NCI-H510A (cell line): ENCODE measurements around the gene JAZF1.

Source experiments
- DNase-seq: peaks from one replicate; lab custom pipeline; 2025; lab: John Stamatoyannopoulos, UW

JAZF1 gene

DNA sequence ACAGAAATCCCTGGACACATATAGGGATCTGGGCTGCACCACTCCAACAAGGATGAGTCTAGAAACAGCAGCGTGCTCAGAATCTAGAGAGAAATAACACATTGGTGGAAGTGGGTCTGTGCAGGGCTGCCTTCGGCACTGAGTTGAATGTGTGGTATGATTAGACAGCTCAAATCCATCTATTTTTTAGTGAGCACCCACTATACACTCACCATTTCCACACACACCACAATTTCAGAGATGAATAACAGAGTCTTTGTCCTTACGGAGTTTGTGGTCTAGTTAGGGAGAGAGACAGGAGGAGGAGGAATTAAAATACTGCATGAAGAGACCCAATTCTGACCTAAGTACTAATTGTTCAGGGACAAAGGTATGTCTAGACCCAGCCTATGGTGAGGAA, 44.2 kb downstream of the JAZF1 start:
- DNase-seq = no peak

DNA sequence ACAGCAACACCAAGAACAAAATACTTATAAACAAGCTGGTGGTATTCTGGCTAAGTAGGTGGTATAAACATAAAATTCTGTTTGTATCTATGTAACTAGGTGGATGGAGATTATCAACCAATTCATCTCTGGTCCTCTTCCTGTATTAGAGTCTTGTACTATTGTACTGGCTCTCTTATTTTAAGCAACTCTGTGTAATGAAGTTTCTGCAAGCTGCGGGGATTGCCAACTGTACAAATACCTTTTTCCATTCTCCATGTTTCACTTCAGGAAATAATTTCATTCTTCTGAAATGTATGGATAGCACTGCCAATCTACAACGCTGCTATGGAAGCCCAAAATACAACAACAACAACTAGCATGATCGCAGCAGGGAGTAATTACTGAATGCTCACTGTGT, 44.8 kb downstream of the JAZF1 start:
- DNase-seq = no peak

DNA sequence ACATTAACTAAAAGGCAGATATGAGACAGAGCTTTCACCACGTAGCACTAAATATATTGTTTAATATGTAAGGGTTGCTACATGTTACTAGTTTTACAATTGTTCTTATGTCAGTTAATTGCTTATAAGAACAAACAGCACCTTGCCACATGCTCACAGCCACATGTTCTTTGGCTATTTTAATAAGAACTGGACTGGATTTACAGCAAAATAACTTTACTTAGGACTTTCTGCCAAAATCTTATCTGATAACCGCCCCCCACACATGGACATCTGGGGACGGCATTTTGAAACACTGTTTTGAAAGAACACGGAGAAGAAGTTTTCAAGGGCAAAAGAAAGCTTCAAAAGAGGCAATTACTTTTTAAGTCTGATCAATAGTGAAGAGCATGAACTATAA, 45.3 kb downstream of the JAZF1 start:
- DNase-seq = no peak

DNA sequence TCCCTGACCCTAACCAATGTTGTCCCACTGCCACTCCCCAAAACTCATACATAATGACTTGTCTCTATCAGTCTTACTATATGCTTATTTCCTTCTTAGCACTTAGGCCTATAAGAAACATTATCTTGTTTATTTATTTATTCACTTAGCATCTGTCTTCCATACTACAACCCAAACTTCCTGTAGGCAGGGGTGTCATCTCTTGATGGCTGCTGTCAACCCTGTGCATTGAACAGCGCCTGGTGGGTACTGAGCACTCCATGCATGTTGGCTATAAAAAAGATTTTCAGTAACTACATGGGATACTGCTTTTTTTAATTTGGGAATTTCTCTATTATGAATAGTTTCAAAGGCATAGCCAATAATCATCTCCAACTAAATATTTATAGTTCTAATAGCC, 46.7 kb downstream of the JAZF1 start:
- DNase-seq = no peak

DNA sequence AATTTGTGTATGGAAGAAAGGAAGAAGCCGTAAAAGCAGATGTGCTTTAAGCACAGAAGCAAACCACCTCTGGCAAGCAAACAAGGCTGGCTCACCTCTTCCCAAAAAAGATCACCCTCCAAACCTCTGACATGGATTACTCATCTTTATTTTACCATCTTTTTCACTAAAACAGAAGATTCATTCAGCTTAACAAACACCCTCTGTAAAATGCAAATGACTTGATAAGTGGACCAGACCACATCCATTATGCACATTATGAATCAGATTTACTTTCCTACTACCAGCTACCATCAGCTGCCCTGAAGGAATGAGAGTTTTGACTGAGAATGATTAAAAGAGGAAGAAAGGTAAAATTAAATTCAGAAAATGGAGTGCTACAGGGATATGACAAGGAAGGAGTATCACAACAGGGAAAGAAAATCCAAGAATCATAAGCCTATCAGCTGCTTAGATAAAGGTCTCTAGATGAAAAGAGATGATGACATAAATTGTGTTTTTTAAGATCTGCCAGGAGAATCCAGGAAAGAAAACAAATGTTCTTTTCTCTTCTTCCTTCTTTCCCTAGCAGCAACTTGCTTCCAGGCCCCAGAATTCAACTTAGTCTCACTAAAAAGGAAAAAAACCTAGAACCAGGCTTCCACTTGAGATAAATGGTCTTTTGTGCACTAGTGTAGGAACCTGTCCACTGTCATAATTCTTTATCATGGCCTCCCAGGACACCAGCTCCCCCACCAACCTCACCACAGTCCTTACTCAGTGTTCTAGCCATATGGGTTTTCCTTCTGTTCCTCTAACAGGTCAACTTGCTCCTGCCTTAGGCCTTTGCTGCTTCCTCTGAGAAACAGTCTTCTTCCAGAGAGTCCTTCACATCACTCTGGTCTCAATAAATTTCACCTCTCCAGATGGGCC, 47.4 kb downstream of the JAZF1 start:
- no peak for DNase-seq

DNA sequence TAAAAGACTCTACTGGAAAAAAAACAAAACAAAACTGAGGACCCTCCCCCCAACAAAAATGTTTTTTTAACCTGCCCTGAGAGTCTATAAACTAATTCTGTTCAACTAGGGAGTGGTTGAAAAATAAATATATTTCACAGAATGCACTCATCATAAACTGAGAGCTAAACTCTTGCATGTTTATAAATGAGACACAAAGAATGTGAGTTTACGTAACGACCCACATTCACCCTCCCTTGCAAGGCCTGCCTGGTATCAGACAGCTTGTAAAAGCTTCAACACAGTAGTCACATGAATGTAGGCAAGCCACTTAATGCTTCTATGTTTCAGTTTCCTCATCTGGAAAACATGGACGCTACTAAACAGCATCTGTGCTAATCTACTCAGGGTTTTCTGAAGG, 50.3 kb downstream of the JAZF1 start:
- no peak for DNase-seq

DNA sequence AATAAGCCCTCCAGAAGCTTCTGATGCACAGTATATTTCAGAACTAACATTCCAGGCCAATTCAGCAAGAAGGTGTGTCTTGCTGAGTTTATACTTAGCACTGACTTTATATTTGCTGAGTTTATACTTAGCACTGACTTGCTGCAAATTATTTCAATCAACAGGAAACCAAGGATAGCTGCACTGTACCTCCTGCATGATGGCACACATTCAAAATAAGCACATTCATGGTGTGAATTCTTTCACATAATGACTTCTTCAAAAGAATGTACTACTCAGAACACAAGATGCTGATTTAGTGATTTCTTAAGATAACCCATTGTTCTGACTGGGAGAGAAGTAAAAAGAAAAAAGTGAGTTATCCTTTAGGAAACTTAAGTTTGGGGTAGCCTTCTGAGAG, 52.0 kb downstream of the JAZF1 start:
- DNase-seq = no peak

DNA sequence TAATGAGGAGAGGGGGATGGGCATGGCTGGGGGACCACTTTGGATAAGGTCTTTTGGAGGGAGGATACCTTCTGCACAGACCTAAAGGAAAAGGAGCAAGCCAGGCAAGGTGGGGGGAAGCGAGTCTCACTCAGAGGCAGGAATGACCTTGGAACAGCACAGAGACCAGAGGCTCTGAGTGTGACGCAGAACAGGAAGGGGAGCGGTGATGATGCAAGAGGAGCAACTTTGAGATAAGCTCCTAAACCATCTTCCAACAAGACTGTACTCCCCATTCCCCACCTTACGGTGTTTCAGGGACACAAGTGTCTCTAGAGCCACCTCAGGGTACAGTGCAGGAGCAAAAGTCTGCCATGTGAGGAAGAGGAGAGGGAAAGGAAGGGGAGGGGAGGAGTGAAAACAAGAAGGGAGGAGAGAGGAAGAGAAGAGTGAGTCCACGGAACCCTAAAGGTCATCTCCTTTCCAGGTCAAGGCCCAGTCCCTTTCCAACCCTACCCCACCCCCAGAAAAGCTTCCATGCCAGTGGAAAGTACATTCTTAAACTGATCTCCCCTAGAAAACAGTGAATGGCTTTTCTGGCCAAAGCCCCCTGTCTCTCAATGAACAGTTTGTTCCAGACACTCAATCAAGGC, 54.1 kb downstream of the JAZF1 start:
- DNase-seq = no peak

DNA sequence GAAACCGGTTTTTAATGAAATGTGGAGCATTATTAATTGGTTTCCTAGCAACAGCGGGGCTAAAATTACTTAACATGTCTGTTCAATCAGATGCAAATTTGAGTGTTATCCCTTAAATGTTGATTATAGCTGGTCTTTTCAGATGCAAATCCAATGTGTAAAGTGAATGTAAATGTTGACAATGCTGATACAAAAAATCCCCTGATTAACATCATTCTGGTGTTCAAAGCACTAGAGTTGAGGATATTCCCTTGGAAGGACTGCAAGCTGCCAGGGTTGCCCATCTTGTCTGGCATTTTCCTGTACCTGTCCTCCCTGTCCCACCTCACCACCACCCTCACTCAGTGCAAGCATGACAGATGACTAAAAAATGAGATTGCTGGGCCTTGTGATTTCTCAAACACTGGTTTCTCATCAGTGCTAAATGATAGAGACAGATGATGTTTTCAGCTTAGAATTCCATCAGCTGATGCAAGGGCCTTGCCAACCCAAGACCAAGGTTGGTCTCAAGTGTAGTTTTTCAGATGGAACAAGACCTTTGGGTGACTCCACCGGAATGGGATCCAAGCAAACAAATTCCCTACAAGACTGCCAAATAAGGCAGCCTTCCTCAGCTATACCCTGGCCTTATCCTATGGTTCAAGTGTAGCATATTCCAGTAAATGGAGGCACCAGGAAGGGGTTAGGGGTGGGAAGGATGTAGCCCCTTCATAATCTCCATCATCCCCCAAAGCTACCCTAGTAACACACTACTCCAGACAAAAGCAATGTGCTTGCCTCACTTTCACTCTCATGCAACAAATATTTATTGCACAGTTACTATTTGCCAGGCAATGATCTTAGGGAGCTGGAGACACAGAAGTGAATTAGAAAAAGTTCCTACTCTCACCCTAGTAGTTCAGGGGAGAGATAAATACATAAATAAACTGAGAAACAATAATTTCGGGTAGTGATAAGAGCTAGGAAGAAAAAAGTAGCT, 54.9 kb downstream of the JAZF1 start:
- DNase-seq = no peak

DNA sequence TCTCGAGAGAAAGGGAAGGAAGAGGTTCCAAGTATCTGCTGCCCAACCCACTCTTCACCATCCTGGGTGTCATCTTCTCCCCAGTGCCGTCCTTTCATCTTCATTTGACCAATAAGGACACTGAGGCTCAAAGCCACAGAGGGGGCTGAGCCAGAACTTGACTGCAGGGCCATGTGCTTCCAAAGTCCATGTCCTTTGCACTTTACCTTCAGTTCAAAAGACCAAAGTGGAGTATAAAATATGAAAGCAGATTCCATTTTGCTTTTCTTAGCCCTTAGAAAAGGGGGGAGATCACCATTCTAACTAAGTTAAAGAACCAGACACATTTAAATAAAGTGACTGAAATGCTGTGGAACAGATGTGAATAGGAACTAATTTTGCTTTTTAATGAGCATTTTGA, 56.2 kb downstream of the JAZF1 start:
- DNase-seq = no peak

DNA sequence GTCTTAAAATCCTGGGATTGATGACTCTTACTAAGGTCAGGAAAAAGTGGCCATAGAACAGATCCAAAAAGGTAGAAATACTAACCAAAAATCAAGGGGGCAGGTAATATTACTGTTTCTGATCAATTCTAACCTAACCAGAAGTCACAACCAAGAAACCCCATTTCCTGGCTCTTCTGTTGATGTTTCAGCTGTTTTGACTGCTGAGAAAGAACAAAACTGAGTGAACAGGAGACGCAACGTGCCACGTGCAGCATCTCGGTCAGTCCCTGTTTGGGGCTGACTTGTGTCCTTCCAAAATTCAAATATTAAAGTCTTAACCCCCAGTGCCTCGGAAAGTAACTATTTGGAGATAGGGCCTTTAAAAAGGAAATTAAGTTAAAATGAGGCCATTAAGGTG, 56.8 kb downstream of the JAZF1 start:
- no peak for DNase-seq

DNA sequence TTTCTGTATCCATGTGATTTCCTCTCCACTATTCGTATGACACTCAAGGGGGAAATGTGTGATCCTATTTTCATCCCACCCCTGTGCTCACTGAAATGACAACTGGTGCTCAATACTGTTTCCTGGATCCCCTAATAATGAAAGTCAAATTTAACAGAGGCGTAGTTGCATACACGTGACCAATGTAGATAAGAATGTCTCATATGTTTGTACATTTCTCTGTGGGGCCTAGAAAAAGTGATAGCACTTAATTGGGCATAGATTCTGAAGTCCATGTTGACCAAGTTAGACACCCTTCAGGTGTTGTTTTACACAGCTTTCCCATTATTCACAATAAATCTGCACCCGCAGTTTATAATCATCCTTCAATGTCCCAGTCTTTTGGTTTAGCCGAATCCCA, 59.1 kb downstream of the JAZF1 start:
- no peak for DNase-seq

DNA sequence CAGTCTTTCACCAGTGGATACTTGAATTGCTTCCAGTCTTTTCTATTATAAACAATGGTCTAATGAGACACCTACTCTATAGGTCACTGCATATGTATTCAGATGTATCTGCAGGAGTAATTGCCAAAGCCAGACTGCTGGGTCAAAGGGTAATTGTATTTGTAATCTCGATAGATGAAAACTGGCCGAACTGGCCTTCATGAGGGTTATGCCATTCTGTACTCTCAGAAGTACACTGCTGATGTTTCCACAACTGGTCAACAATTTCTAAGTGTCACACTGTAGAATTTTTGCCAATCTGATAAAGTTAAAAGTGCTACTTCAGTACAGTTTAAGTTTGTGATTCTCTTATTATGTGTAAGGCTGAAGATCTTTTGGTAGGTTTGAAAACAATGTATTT, 64.6 kb downstream of the JAZF1 start:
- no peak for DNase-seq

DNA sequence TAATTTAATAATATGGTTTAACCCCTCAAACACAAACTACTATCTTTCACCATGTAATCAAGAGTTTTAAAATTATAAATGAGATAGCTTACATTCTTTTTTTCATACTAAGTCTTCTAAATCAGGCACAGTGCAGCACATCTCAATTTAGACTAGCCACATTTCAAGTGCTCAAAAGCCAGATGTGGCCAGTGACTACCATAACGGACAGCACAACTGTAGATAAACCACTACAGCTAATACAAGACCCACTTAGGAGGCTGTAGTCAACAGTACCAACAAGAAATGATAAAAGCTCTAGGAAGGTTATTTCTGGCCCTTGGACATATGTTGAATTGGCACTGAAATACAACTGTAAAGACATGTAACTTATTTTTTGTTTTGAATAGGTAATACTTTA, 65.3 kb downstream of the JAZF1 start:
- DNase-seq = no peak

DNA sequence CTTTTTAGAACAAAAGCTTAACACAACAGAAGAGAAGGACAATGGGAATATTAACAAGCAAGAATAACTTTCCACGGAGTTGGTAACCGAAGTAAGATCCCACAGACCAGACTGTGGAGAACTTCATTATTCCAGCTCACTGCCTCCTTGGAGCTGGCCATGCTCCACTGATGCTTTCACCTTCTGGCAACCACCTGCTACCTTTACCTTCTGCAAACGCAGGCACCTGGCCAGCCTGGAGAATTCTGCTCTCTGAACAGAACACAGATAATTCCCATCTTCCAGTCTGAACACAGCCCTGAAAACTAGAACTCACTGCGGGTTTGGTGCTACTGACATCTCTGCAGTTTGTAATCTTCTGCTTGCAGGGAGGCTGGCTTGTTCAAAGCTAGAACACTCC, 66.5 kb downstream of the JAZF1 start:
- no peak for DNase-seq

DNA sequence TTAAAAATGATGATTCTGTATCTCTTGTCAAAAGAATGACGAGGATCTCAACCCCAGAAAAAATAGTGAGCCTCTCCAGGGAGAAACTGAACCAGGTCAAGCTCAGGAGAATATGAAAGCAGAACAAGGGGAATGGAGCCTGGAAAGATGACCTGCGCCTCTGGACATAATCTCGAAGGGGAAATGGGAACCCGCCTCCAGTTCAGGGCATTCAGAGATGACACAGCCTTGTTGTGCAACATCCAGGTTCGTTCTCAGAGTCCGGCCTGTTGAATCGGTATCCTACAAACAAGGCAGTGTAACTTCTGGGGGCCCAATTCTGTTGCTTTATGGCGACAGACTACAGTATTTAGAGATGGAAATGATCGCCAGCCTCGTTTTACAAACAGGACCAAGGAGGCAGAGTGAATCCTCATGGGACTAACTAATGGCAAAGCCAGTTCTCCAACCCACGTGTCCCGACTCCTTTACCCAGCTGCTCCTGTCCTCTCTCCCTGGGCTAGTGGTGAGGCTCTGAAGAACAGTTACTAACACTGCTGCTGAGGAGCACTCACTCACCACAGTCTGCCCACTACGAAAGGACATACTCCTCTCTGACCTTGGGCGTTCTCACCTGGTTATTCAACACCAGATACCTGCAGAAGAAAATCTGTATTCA, 67.6 kb downstream of the JAZF1 start:
- no peak for DNase-seq

DNA sequence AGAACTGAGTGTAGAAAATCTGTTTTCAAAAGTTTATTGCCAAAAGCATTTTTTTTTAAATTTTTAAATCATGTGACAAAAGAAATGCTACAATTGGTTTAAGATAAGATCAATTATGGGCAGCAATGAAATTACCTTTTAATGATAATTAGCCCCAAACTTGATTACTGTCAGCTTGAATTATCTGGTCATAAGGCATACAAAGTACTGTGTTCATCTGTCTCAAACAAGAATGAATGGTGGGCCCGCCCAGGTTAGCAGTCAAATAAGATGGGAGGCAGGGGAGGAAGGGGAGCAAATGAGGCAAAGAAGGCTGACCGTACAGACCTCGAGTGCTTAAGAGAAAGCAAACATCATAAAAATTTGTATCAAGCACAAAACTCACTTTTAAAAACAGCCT, 68.1 kb downstream of the JAZF1 start:
- DNase-seq = no peak

DNA sequence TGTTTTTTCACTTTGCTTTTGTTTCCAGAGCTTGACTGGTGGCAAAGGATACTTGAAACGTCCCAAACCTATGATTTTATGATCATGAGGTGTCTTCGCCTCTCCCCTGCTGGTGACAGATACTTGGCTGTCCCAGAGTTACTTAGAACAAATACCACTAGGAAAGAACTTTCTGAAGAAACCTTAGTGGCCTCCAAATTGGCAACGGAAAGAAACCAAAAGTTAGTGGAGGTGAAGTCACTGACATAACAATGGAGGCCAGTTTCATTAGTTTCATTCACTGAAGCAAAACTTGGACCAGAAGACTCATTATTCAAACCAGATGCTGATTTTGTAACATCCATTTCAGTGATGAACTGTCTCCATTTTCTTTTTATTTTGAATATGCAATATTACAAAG, 68.6 kb downstream of the JAZF1 start:
- no peak for DNase-seq

DNA sequence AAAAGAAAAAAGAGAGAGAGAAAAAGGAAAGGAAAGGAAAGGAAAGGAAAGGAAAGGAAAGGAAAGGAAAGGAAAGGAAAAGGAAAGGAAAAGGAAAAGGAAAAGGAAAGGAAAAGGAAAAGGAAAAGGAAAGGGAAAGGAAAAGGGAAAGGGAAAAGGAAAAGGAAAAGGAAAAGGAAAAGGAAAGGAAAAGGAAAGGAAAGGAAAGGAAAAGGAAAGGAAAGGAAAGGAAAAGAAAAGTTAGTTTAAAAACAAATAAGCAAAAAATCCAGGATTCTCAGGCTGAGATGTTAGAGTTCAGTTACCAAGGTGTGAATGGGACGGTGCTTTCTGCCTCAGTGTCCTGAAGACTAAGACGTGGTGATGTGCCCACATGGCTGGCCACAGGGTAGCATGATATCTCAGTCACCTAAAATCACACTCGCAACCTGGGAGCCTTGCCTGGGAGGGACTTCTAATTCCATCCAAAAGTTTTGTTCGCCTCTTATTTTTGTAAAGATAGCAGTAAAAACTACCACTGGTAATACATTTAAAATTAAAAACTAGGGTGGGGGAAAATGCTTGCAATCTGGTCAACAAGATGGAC, 70.1 kb downstream of the JAZF1 start:
- DNase-seq = no peak

DNA sequence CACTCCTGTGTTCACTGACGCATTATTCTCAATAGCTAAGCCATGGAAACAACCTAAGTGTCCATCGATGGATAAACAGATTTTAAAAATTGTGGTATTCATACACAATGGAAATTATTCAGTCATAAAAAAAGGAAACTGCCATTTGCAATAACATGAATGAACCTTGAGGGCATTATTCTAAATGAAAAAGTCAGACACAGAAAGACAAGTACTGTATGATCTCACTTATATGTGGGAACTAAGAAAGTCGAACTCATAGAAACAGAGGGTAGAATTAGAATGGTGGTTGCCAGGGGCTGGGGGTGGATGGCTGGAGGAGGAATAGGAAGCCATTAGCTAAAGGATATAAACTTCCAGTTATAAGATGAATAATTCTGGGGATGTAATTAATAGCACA, 71.8 kb downstream of the JAZF1 start:
- DNase-seq = no peak

DNA sequence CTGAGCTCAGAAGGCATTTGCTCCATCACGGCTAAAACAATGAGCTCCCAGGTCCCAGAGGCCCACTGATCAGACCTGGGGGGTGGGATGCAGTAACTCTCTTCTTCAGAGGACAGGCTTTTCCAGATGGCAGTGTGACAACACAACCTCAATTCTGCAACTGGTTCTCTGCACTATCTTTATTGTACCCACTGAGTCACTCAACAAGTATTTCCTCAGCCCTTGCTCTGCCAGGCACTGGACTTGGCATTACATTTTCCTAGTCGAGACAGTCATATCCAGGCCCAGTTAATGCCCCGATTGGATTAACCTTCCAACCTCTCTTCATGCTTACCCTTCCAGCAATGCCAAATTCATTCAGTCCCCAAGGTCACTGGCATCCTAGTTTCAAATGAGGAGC, 72.6 kb downstream of the JAZF1 start:
- no peak for DNase-seq
